GM23248 (cell line): ENCODE measurements around the gene FSTL1. TPM values are rescaled to one million over a fixed set of nuclear protein-coding genes. Genes with fewer than 3 reads are reported as not detected.

Experiments used
- DNase-seq: peaks from one replicate; pipeline ENCODE4 v3.0.0-alpha.2; 2015
- H2AFZ ChIP-seq: fragments of 200-600 bp; sonication (generic); 2 replicates; pipeline ENCODE4 v1.6.1; 2016; ENCODE audit warnings: antibody characterized with exemption
- H3F3A ChIP-seq: fragments of 200-600 bp; sonication (generic); 2 replicates; pipeline ENCODE4 v1.6.1; 2016; ENCODE audit warnings: mild to moderate bottlenecking, antibody characterized with exemption, mixed run types; ENCODE audit not compliant: insufficient read depth
- H3K27ac ChIP-seq: fragments of 200-600 bp; sonication (generic); 2 replicates; pipeline ENCODE4 v1.5.1; 2016; ENCODE audit warnings: mild to moderate bottlenecking
- H3K27me3 ChIP-seq: fragments of 200-600 bp; sonication (generic); replicated peaks from 2 replicates; pipeline ENCODE4 v1.6.1; 2016; ENCODE audit warnings: mild to moderate bottlenecking; ENCODE audit not compliant: insufficient read depth
- H3K36me3 ChIP-seq: fragments of 200-600 bp; sonication (generic); 2 replicates; pipeline ENCODE4 v1.6.1; 2016; ENCODE audit warnings: low read depth, mild to moderate bottlenecking
- H3K4me1 ChIP-seq: fragments of 200-600 bp; sonication (generic); 2 replicates; pipeline ENCODE4 v1.6.1; 2016; ENCODE audit warnings: mild to moderate bottlenecking; ENCODE audit not compliant: insufficient read depth
- H3K4me2 ChIP-seq: fragments of 200-600 bp; sonication (generic); one replicate; pipeline ENCODE4 v1.6.1; 2016; ENCODE audit warnings: mild to moderate bottlenecking; ENCODE audit not compliant: unreplicated experiment
- H3K4me3 ChIP-seq: fragments of 200-600 bp; sonication (generic); 2 replicates; pipeline ENCODE4 v1.5.1; 2016; ENCODE audit warnings: mild to moderate bottlenecking
- H3K79me2 ChIP-seq: fragments of 200-600 bp; sonication (generic); 2 replicates; pipeline ENCODE4 v1.6.1; 2016; ENCODE audit warnings: mild to moderate bottlenecking; ENCODE audit not compliant: insufficient read depth
- H3K9ac ChIP-seq: fragments of 200-600 bp; sonication (generic); 2 replicates; pipeline ENCODE4 v1.6.1; 2016; ENCODE audit warnings: mild to moderate bottlenecking
- H3K9me2 ChIP-seq: fragments of 200-600 bp; sonication (generic); 2 replicates; pipeline ENCODE4 v1.6.1; 2016; ENCODE audit warnings: mixed run types, mild to moderate bottlenecking, moderate library complexity; ENCODE audit not compliant: insufficient read depth
- H3K9me3 ChIP-seq: fragments of 200-600 bp; sonication (generic); one replicate; pipeline ENCODE4 v1.6.1; 2017; ENCODE audit warnings: low read depth
- H4K20me1 ChIP-seq: fragments of 200-600 bp; sonication (generic); 2 replicates; pipeline ENCODE4 v1.6.0; 2016; ENCODE audit not compliant: insufficient read depth
- EZH2 ChIP-seq: fragments of 200-600 bp; sonication (generic); IDR thresholded peaks from 2 replicates; pipeline ENCODE4 v1.6.1; 2018; ENCODE audit warnings: antibody characterized with exemption, mild to moderate bottlenecking; ENCODE audit not compliant: insufficient read depth, poor library complexity, severe bottlenecking
- EZH2phosphoT487 ChIP-seq: fragments of 200-600 bp; sonication (generic); IDR thresholded peaks from 2 replicates; pipeline ENCODE4 v1.6.1; 2018; ENCODE audit warnings: antibody characterized with exemption, moderate library complexity, mild to moderate bottlenecking, low read depth; ENCODE audit not compliant: insufficient read depth
- WGBS, 2 experiments: methylation state at CpG; one replicate each; pipeline ENCODE4 v1.1.6; 2015 to 2017; ENCODE audit warnings: low lambda C conversion rate in 2 of 2, low coverage in 1 of 2; ENCODE audit errors: missing lambda C conversion rate in 2 of 2; 5-methylcytosine and 5-hydroxymethylcytosine counted together
- in situ Hi-C: fragments of 300-500 bp; cut with MboI; formaldehyde crosslinking; loops from 2 replicates; pipeline ENCODE4 v1.15.0; 2020
- polyA plus RNA-seq: library from polyadenylated mRNA; unstranded; fragments of >200 nt; fragmentation: Nextera tagmentation; extraction: Ambion mirVana; gene quantifications from 2 replicates; pipeline ENCODE4 v1.2.1, GENCODE V29; 2016
- total RNA-seq: library from RNA; depleted of rRNA; stranded (reverse); fragments of >200 nt; shearing (Covaris generic); gene quantifications from 2 replicates; pipeline ENCODE4 v1.2.3, GENCODE V29; 2014

Gene FSTL1
- total and polyA plus RNA-seq, 2 experiments from 2014 or later = 1,910 to 4,171 TPM

GRCh38 chr3:120462409-120462959 lies 11.7 kb upstream of the FSTL1 start:
- Histone ChIP-seq H3K9ac (no peak overlapping the region), H3K27me3 (no peaks in the 10 kb centered on the region), H4K20me1 (no peaks in the 10 kb centered on the region), H2AFZ (no peak overlapping the region), H3K4me3 (no peak overlapping the region), H3F3A (peaks cover 9% of the 10 kb centered on the region; the same call in 1 of the 2 replicates), H3K36me3 (no peaks in the 10 kb centered on the region), H3K79me2 (no peaks in the 10 kb centered on the region), H3K9me2 (no peaks in the 10 kb centered on the region), H3K4me2 (no peak overlapping the region), H3K27ac (no peak overlapping the region), H3K4me1 (peaks cover 9% of the 10 kb centered on the region; the same call in 1 of the 2 replicates), H3K9me3 (no peaks in the 10 kb centered on the region)
- WGBS, 2 experiments = 81 to 83% methylated on average over 4 of the region's 4 CpGs
- in situ Hi-C loops = no loop called here
- no peak for TF ChIP-seq EZH2
- TF ChIP-seq EZH2phosphoT487 = no peak
- no peak for DNase-seq

GRCh38 chr3:120461416-120461815 lies 10.6 kb upstream of the FSTL1 start:
- no peaks in the 10 kb centered on the region for H3K79me2 ChIP-seq
- H3K9me2 ChIP-seq = no peaks in the 10 kb centered on the region
- peak overlapping the region; percentile 51 for H3K4me2 ChIP-seq
- no peaks in the 10 kb centered on the region for H3K36me3 ChIP-seq
- H3K27me3 ChIP-seq = no peaks in the 10 kb centered on the region
- H2AFZ ChIP-seq = peak overlapping the region; percentile 54; the same call in 1 of the 2 replicates
- peaks cover 9% of the 10 kb centered on the region; the same call in 1 of the 2 replicates for H3K4me1 ChIP-seq
- WGBS, 2 experiments = 60 to 62% methylated on average over 3 of the region's 3 CpGs
- peak; percentile 59 for DNase-seq
- peaks cover 9% of the 10 kb centered on the region; the same call in 1 of the 2 replicates for H3F3A ChIP-seq
- no peaks in the 10 kb centered on the region for H3K9me3 ChIP-seq
- H3K9ac ChIP-seq = no peak overlapping the region
- H3K27ac ChIP-seq = no peak overlapping the region
- no peak overlapping the region for H3K4me3 ChIP-seq
- no peaks in the 10 kb centered on the region for H4K20me1 ChIP-seq
- in situ Hi-C loops = no loop called here
- TF ChIP-seq EZH2 (no peak), EZH2phosphoT487 (no peak)

GRCh38 chr3:120460862-120461261 lies 10.1 kb upstream of the FSTL1 start:
- Histone ChIP-seq H3F3A (peaks cover 9% of the 10 kb centered on the region; the same call in 1 of the 2 replicates), H3K9me3 (no peaks in the 10 kb centered on the region), H3K9ac (no peak overlapping the region), H3K79me2 (no peaks in the 10 kb centered on the region), H3K4me3 (no peak overlapping the region), H3K27ac (no peak overlapping the region), H3K4me1 (peaks cover 9% of the 10 kb centered on the region; the same call in 1 of the 2 replicates), H4K20me1 (no peaks in the 10 kb centered on the region), H3K9me2 (no peaks in the 10 kb centered on the region), H3K4me2 (no peak overlapping the region), H3K36me3 (no peaks in the 10 kb centered on the region), H2AFZ (no peak overlapping the region), H3K27me3 (no peaks in the 10 kb centered on the region)
- no peak for DNase-seq
- in situ Hi-C loops = no loop called here
- no peak for TF ChIP-seq EZH2
- no peak for TF ChIP-seq EZH2phosphoT487
- 85 to 87% methylated on average over 9 of the region's 9 CpGs for WGBS, 2 experiments

- H3F3A ChIP-seq = peaks cover 9% of the 10 kb centered on the region; the same call in 1 of the 2 replicates
- no peak overlapping the region for H3K27ac ChIP-seq
- in situ Hi-C loops = no loop called here
- 73 to 80% methylated on average over 5 of the region's 5 CpGs for WGBS, 2 experiments
- no peaks in the 10 kb centered on the region for H3K9me3 ChIP-seq
- H3K4me1 ChIP-seq = peaks cover 9% of the 10 kb centered on the region; the same call in 1 of the 2 replicates
- TF ChIP-seq EZH2phosphoT487 (no peak), EZH2 (no peak)
- H3K4me2 ChIP-seq = no peak overlapping the region
- no peak overlapping the region for H3K4me3 ChIP-seq
- H2AFZ ChIP-seq = no peak overlapping the region
- no peaks in the 10 kb centered on the region for H4K20me1 ChIP-seq
- DNase-seq = no peak
- no peaks in the 10 kb centered on the region for H3K36me3 ChIP-seq
- no peaks in the 10 kb centered on the region for H3K27me3 ChIP-seq
- no peaks in the 10 kb centered on the region for H3K79me2 ChIP-seq
- no peak overlapping the region for H3K9ac ChIP-seq
- H3K9me2 ChIP-seq = no peaks in the 10 kb centered on the region
Measured at GRCh38 chr3:120460181-120460790, 9.5 kb upstream of the FSTL1 start.
